LNCAP (cell line): ENCODE results near the gene FAR2.

Experiments used
- TF ChIP-seq, protein P1 (sequence below): fragments of 450-650 bp; IDR thresholded peaks from 2 replicates; pipeline ENCODE4 v1.5.1; 2017; ENCODE audit warnings: mild to moderate bottlenecking

FAR2 gene

GRCh38 chr12:29225834-29226233 lies 76.8 kb downstream of the FAR2 start:
- TF ChIP-seq, protein P1, sequence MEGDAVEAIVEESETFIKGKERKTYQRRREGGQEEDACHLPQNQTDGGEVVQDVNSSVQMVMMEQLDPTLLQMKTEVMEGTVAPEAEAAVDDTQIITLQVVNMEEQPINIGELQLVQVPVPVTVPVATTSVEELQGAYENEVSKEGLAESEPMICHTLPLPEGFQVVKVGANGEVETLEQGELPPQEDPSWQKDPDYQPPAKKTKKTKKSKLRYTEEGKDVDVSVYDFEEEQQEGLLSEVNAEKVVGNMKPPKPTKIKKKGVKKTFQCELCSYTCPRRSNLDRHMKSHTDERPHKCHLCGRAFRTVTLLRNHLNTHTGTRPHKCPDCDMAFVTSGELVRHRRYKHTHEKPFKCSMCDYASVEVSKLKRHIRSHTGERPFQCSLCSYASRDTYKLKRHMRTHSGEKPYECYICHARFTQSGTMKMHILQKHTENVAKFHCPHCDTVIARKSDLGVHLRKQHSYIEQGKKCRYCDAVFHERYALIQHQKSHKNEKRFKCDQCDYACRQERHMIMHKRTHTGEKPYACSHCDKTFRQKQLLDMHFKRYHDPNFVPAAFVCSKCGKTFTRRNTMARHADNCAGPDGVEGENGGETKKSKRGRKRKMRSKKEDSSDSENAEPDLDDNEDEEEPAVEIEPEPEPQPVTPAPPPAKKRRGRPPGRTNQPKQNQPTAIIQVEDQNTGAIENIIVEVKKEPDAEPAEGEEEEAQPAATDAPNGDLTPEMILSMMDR: no peak

GRCh38 chr12:29226616-29227015 lies 77.5 kb downstream of the FAR2 start:
- TF ChIP-seq, protein P1: no peak

- TF ChIP-seq, protein P1: no peak
Observed at GRCh38 chr12:29228474-29229157, 79.5 kb downstream of the FAR2 start.

DNA sequence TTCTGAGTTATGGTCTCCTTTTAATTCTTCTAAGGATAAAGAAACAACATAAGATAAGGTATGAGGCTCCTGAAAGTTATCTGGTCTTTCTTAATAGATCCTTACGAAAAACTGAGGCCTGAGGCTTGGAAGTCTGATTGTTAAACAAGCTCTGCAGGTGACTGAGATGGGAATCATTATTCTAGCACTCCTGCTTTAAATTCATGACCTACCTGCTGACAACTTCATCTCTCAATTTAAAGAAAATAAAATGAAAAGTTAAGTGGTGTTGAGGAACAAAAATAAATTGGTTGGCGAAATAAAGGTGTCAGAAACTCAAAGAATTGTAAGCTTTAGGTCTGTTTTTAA lies 80.1 kb downstream of the FAR2 start:
- TF ChIP-seq, protein P1: no peak

GRCh38 chr12:29229937-29230336 lies 80.9 kb downstream of the FAR2 start:
- TF ChIP-seq, protein P1: no peak

- TF ChIP-seq, protein P1: no peak
Observed at GRCh38 chr12:29230800-29231560, 81.9 kb downstream of the FAR2 start.

DNA sequence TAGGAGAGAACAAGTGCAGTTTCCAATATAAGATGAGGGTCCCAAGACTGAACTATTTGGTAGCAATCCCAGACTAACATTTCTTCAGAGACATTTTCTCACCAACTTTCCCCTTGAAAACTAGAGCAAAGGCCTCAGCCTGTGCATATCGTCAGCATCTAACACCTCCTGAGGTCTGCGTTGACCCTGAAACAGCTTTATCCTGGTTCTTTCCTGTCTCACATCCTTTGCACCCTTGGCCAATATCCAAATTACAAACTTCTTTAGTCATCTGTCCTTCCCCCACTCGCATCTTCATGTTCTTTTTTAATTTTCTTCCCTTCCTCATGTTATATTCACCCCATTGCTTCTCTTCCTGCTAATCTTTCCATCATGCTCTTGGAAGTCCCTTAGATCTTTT lies 83.0 kb downstream of the FAR2 start:
- TF ChIP-seq, protein P1: no peak
